Neural cell (in vitro differentiated cells): ENCODE measurements around the gene TAGLN2. TPM values are rescaled to one million over a fixed set of nuclear protein-coding genes. Genes with fewer than 3 reads are reported as not detected.

Experiments
- H2AFZ ChIP-seq: fragments of 200-600, 300-800 bp; sonication (generic), shearing (Covaris generic); 2 replicates; pipeline ENCODE4 v1.6.0; 2014; ENCODE audit warnings: low read depth, mild to moderate bottlenecking, antibody characterized with exemption, low read length, moderate library complexity
- H3F3A ChIP-seq: fragments of 200-600 bp; shearing (Covaris generic); 2 replicates; pipeline ENCODE4 v1.6.1; 2016; ENCODE audit warnings: mild to moderate bottlenecking, moderate library complexity, mixed read lengths, antibody characterized with exemption, low read length; ENCODE audit not compliant: insufficient read depth, poor library complexity, severe bottlenecking
- H3K27ac ChIP-seq: fragments of 200-600, 300-800 bp; sonication (generic), shearing (Covaris generic); 2 replicates; pipeline ENCODE4 v1.5.1; 2014; ENCODE audit warnings: mild to moderate bottlenecking, low read length, moderate library complexity
- H3K27me3 ChIP-seq: fragments of 300-800, 200-600 bp; sonication (generic), shearing (Covaris generic); 2 replicates; pipeline ENCODE4 v1.6.0; 2014; ENCODE audit warnings: mild to moderate bottlenecking, low read depth, low read length, moderate library complexity; ENCODE audit not compliant: insufficient read depth
- H3K36me3 ChIP-seq: fragments of 300-800, 200-600 bp; sonication (generic), shearing (Covaris generic); 2 replicates; pipeline ENCODE4 v1.5.1; 2014; ENCODE audit warnings: mild to moderate bottlenecking, antibody characterized with exemption, low read length, moderate library complexity; ENCODE audit not compliant: insufficient read depth
- H3K4me2 ChIP-seq: fragments of 300-800, 200-600 bp; sonication (generic), shearing (Covaris generic); 2 replicates; pipeline ENCODE4 v1.6.0; 2014; ENCODE audit warnings: mild to moderate bottlenecking, low read length
- H3K4me3 ChIP-seq: fragments of 300-800, 200-600 bp; sonication (generic), shearing (Covaris generic); 2 replicates; pipeline ENCODE4 v1.5.1; 2014; ENCODE audit warnings: mild to moderate bottlenecking, low read length, moderate library complexity
- H3K79me2 ChIP-seq: fragments of 200-600 bp; shearing (Covaris generic); replicated peaks from 2 replicates; pipeline ENCODE4 v1.6.0; 2014; ENCODE audit warnings: mild to moderate bottlenecking, low read length, moderate library complexity; ENCODE audit not compliant: insufficient read depth
- H3K9ac ChIP-seq: fragments of 300-800, 200-600 bp; sonication (generic), shearing (Covaris generic); 2 replicates; pipeline ENCODE4 v1.6.1; 2016; ENCODE audit warnings: mild to moderate bottlenecking, low read length, mixed read lengths
- H3K9me2 ChIP-seq: fragments of 200-600 bp; shearing (Covaris generic); 2 replicates; pipeline ENCODE4 v1.6.1; 2016; ENCODE audit warnings: mild to moderate bottlenecking, low read length, mixed read lengths; ENCODE audit not compliant: insufficient read depth
- H3K9me3 ChIP-seq: fragments of 200-600, 300-800 bp; sonication (generic), shearing (Covaris generic); 2 replicates; pipeline ENCODE4 v1.6.1; 2016; ENCODE audit warnings: mild to moderate bottlenecking, mixed run types, low read length, moderate library complexity, mixed read lengths
- H4K20me1 ChIP-seq: fragments of 200-600 bp; shearing (Covaris generic); 2 replicates; pipeline ENCODE4 v1.6.1; 2016; ENCODE audit warnings: mild to moderate bottlenecking, mixed run types; ENCODE audit not compliant: insufficient read depth
- CTCF ChIP-seq: fragments of 450-650 bp; IDR thresholded peaks from 2 replicates; pipeline ENCODE4 v1.5.1; 2014; ENCODE audit warnings: antibody characterized with exemption, mild to moderate bottlenecking, moderate library complexity; ENCODE audit not compliant: poor library complexity, severe bottlenecking
- EP300 ChIP-seq: fragments of 450-650 bp; conservative IDR thresholded peaks from 2 replicates; pipeline ENCODE4 v1.6.1; 2014; ENCODE audit warnings: antibody characterized with exemption, mild to moderate bottlenecking, moderate library complexity; ENCODE audit not compliant: poor library complexity, severe bottlenecking
- EZH2 ChIP-seq: fragments of 200-600, 300-800 bp; shearing (Covaris generic), sonication (generic); IDR thresholded peaks from 2 replicates; pipeline ENCODE4 v1.6.1; 2014; ENCODE audit warnings: antibody characterized with exemption, low read length, borderline replicate concordance, mild to moderate bottlenecking; ENCODE audit not compliant: insufficient read depth, poor library complexity, severe bottlenecking
- MXI1 ChIP-seq: fragments of 450-650 bp; conservative IDR thresholded peaks from 2 replicates; pipeline ENCODE4 v1.6.1; 2014; ENCODE audit warnings: antibody characterized with exemption, mild to moderate bottlenecking; ENCODE audit not compliant: poor library complexity, severe bottlenecking
- POLR2AphosphoS5 ChIP-seq: IDR thresholded peaks from 2 replicates; pipeline ENCODE4 v1.6.1; 2012
- RAD21 ChIP-seq: fragments of 450-650 bp; conservative IDR thresholded peaks from 2 replicates; pipeline ENCODE4 v1.6.1; 2014; ENCODE audit warnings: antibody characterized with exemption, mild to moderate bottlenecking, moderate library complexity
- REST ChIP-seq: IDR thresholded peaks from 2 replicates; pipeline ENCODE4 v1.6.1; 2012; ENCODE audit warnings: borderline replicate concordance
- SMC3 ChIP-seq: fragments of 450-650 bp; conservative IDR thresholded peaks from 2 replicates; pipeline ENCODE4 v1.6.1; 2014; ENCODE audit warnings: antibody characterized with exemption, mild to moderate bottlenecking, moderate library complexity; ENCODE audit not compliant: poor library complexity
- TAF1 ChIP-seq: IDR thresholded peaks from 2 replicates; pipeline ENCODE4 v1.6.1; 2012; ENCODE audit warnings: low read depth
- polyA plus RNA-seq: library from polyadenylated mRNA; depleted of rRNA; stranded (reverse); fragments of >200 nt; gene quantifications from 2 replicates; pipeline ENCODE4 v1.2.3, GENCODE V29; 2014

Gene TAGLN2
- polyA plus RNA-seq, 1 donor from 2014 or later: 0.52 TPM

- H3F3A ChIP-seq: no peaks in the 10 kb centered on the region
- TF ChIP-seq POLR2AphosphoS5: no peak
- no peak for TF ChIP-seq RAD21
- no peak for TF ChIP-seq EP300
- TF ChIP-seq REST: no peak
- no peak for TF ChIP-seq CTCF
- TF ChIP-seq TAF1: no peak
- no peak for TF ChIP-seq MXI1
- TF ChIP-seq EZH2: no peak
- no peak for TF ChIP-seq SMC3
- H4K20me1 ChIP-seq: no peaks in the 10 kb centered on the region
- no peak overlapping the region for H3K9ac ChIP-seq
- H3K36me3 ChIP-seq: no peaks in the 10 kb centered on the region
- H3K9me3 ChIP-seq: no peaks in the 10 kb centered on the region
- no peak overlapping the region for H3K27ac ChIP-seq
- H3K79me2 ChIP-seq: no peaks in the 10 kb centered on the region
- no peaks in the 10 kb centered on the region for H3K27me3 ChIP-seq
- H2AFZ ChIP-seq: no peak overlapping the region
- no peak overlapping the region for H3K4me2 ChIP-seq
- no peak overlapping the region for H3K4me3 ChIP-seq
- H3K9me2 ChIP-seq: no peaks in the 10 kb centered on the region
Observed at GRCh38 chr1:159916242-159917051, 8.9 kb downstream of the TAGLN2 start.

- Histone ChIP-seq H3K4me2 (no peak overlapping the region), H3F3A (no peaks in the 10 kb centered on the region), H3K27ac (no peak overlapping the region), H3K36me3 (no peaks in the 10 kb centered on the region), H3K9me3 (no peaks in the 10 kb centered on the region), H2AFZ (no peak overlapping the region), H4K20me1 (no peaks in the 10 kb centered on the region), H3K4me3 (no peak overlapping the region), H3K9ac (no peak overlapping the region), H3K9me2 (no peaks in the 10 kb centered on the region), H3K27me3 (no peaks in the 10 kb centered on the region), H3K79me2 (no peaks in the 10 kb centered on the region)
- TF ChIP-seq EP300 (no peak), POLR2AphosphoS5 (no peak), EZH2 (no peak), RAD21 (no peak), TAF1 (no peak), REST (no peak), SMC3 (no peak), MXI1 (no peak), CTCF (no peak)
Observed at GRCh38 chr1:159915571-159916241, 9.6 kb downstream of the TAGLN2 start.
